Fibroblast of skin of abdomen (primary cell): ENCODE measurements around the gene GCC2.
"Not testable (repeated sequence)": the region's sequence is repeated elsewhere in the genome, so short reads cannot be mapped to it uniquely, and the experiment has no call there.

Experiments used
- DNase-seq: peaks from one replicate; pipeline ENCODE4 v3.0.0-alpha.2; 2013

GCC2 gene

DNA sequence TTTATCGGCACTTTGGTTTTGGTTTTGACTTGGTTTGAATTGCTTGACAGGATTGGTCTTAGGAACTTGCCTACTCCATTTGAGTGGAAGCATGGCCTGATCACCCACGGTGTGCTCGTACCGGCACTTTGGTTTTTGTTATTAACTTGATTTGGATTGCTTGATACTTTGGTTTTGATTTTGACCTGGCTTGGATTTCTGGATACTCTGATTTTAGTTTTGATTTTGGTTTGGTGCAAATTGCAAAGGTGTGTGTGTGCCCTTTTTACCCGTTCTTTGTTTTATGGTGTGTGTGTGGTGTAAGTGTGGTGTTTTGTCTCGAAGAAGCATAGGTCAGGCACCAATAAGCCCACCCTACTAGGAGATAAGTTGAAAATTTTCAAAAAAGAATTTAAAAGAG lies 75.7 kb downstream of the GCC2 start:
- DNase-seq: not testable (repeated sequence)

DNA sequence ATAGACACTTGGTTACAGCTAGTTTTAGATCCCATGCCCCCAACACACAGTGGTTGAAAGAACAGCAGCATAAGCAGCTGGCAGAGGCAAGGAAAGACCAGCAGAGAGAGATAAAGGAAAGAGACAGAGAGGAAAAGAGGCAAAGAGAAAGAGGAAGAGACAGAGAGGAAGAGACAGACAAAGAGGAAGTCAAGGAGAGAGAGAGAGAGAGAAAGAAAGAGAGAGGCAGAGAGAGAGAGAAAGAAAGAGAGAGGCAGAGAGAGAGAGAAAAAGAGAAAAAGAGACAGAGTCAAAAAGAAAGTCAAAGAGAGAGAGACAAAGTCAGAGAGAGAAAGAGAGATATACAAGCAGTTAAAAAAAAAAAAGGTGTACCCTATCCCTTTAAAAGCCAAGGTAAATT lies 76.3 kb downstream of the GCC2 start:
- not testable (repeated sequence) for DNase-seq

DNA sequence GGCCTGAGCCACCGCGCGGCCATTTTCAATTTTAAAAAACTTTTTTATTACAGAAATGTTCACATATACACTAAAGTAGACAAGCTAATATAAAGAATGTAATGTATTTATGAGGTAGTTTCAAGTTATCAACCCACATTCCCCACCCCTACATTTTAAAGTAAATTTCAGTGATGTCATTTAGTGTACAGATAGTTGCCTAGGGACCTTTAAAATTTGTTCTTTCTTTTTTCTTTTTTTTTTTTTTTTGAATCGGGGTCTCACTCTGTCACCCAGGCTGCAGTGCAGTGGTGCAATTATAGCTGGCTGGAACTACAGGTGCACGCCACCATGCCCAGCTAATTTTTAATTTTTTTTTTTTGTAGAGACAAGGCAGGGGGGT lies 82.7 kb downstream of the GCC2 start:
- no peak for DNase-seq

DNA sequence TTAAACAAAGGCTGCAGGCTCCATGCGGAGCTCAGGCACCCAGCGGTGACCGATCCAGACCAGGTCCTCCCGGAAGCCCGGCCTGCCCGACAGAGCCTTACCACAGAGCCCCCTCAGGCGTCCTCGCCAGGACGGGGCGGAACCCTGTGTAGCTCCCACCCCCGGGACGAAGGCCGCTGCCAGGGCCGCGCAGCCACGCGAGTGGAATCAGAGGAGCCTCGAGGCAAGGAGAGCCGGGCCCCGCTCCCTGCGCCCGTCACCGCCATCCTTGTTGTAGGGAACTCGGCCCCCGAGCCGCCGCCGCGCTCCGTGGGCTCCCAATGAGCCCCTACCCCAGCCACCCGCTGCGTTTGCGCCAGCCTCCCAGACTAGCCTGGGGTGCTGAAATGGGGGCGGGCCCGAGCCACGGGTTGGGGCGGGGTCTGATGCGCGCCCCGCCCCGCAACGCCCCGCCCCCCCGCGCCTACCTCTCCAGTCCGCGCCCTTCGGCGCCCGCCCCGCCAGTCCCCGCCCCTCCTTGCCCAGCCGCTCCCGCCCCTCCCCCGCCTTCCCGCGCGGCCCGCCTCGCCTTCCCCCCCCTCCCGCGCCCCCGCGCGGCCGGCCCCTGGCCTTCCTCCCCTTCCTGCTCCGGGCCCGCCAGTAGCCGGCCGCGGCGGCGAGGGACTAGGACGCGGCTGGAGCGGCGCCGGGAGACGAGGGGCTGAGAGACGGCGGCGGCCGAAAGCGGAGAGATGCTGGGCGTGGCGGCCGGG lies 85.0 kb downstream of the GCC2 start, which contains the start of gene LIMS1:
TSS of gene LIMS1 (plus strand) at position 639 of the 752 bp plus-strand sequence. CDS start at position 732, 93 bp downstream.
- DNase-seq: peak; percentile 90

DNA sequence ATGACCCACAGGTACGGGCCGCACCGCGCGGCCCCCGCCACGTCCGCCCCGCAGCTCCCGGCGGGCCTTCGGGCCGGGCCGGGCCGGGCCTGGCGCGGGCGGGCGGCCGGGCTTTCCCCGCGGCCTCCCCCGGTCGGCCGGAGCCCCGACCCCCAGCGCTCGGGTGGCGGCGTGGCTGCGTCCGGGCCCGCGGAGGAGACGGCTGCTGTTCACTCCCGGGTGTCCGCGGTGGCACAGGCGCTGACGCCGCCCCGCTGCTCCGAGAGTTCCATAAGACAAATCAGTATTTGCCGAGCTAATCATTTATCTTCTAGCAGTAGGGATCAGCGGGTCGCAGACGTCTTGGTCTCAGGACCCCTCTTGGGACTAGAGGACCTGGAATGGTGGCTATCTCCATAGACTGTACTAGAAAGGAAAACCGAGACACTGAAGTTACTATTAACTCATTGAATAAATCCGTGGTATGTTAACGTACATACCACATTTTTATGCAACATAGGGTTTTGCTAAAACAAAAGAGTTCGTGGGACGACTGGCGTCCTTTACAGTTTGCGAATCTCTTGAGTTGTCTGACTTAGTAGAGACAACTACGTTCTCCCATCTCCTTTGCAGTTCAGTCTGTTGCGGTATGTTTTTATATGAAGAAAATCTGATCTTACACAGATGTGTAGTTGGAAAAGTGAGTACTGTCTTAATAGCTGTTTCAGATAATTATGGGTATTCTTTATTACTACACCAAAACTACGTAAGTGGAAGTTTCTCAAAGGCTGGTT lies 85.8 kb downstream of the GCC2 start:
- peak; percentile 33 for DNase-seq

DNA sequence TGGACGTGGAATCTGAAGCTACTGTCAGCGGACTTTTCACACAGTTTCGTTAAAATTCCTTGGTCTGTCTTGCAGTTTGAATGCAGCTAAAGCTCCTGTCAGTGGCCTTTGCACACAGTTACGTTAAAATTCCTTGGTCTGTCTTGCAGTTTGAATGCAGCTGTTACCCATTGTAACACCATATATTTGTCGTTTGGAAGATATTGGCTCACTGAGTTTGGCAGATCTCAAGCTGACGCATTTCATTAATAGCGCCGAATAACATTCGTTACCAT lies 86.3 kb downstream of the GCC2 start:
- peak; percentile 36 for DNase-seq

DNA sequence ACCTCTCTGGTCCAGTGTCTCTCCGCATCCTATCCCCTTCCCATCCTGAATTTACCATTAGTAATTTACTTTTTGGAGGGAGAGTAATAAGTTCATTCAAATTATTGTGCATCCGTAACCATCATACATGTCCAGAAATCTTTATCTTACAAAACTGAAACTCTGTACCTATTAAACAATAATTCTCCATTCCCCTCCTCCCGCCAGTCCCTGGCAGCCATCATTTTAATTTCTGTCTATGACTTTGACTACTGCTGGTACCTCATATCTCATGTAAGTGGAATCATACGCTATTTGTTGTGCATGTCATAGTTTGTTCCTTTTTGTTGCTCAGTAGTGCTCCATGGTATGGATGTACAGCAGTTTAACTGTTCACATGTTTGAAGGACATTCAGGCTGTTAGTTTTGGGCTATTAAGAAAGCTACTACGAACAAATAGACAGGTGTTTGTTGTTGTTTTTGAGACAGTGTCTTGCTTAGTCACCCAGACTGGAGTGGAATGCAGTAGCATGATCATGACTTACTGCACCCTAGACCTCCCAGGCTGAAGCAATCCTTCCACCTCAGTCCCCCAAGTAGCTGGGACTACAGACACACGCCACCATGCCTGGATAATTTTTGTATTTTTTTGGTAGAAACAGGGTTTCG lies 87.3 kb downstream of the GCC2 start:
- DNase-seq: peak; percentile 53

DNA sequence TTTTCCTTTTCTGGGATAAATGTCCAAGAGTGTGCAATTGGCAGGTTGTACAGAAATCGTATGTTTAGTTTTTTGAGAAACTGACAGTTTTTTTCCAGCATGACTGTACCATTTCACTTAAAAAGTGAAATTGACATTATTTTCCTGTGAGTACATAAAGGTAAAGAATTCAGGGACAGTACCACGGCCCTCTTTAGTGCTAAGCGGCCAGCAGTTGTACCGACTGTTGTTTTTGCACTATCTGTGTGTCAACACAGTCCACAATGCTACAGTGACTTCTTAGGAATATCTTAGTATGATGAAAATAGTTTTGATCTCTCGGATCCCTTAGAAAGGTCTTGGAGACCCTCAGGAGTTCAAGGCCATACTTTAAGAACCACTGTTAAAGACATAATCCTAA lies 87.9 kb downstream of the GCC2 start:
- no peak for DNase-seq

DNA sequence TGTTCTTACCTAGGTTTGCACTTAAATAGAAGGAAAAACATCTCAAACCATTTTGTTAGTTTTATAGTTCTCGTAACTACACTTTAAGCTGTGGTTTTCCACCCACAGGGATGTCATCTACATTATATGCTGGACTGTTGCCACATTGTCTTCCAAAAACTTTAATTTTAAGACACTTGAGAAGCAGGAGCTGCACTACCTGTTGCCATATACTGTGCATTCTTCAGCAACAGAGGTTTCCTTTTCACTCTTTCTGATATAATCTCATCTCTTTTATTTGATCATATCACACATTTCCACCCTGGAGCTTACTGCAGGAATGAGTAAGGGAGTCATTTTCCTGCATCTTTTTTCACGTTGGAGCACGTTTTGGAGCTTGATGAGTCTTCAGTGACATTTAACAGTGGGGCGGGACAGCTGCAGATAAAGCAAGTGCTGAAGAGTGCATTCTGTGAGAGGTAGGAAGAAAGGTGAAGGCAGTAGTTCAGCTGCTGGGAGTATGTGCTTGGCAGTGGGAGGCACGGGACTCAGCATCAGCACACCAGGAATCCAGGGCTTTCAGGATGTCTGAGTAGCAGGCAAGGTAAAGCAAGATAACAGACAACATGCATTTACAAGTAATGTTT lies 89.1 kb downstream of the GCC2 start:
- no peak for DNase-seq

DNA sequence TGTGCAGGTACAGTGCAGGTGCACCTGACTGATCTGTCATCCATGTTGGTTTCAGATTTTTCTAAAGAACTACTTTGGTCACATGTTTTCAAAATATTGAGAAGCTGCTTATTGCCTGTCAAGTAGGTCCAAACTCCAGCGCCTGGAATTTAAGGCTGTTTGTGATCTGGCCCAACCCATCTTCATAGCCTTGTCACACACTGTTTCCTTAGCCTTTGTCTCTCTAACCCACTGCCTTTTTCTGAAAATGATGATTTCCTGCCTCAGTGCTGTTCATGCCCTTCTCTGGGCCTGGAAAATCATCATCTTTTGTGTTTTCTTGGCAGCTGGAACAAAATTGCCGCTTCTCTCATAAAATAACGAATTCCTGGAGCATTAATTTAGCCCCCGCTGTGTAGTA lies 92.4 kb downstream of the GCC2 start:
- DNase-seq: no peak

DNA sequence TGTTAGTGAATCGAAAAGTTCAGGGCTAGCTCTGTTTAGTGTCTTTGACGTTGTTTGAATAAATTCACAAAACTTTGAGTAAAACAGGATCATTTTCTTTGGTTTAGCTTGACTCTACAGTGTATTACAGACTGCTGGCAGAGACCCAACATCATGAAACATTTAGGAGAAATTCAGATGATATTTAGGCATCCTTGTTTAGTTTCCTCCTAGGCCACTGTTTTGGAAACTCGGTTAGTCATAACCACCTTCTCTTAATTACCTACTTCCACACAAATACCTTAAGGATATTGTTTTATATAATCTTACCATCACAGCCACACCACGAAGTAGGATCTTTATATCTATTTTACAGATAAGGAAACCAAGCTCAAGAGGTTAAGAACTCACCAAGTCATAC lies 93.1 kb downstream of the GCC2 start:
- peak; percentile 69 for DNase-seq

DNA sequence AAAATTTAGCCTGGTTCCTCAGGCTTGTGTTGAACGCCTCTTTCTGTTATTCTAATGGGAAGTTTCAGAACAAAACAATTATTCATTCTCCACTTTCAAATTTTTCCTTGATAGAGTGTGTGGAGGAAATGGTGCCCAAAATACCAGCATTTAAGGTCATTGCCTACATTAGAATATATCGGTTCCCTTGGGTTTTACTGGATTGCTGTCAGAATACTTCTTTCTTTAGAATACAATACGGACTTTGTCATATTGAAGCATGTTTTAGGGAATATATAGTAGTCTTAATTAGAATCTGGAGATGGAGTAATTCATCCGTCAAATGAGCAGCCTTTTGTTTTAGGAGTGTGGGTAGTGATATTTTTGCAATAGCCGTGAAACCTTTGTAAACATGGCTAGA lies 98.6 kb downstream of the GCC2 start:
- DNase-seq: no peak

DNA sequence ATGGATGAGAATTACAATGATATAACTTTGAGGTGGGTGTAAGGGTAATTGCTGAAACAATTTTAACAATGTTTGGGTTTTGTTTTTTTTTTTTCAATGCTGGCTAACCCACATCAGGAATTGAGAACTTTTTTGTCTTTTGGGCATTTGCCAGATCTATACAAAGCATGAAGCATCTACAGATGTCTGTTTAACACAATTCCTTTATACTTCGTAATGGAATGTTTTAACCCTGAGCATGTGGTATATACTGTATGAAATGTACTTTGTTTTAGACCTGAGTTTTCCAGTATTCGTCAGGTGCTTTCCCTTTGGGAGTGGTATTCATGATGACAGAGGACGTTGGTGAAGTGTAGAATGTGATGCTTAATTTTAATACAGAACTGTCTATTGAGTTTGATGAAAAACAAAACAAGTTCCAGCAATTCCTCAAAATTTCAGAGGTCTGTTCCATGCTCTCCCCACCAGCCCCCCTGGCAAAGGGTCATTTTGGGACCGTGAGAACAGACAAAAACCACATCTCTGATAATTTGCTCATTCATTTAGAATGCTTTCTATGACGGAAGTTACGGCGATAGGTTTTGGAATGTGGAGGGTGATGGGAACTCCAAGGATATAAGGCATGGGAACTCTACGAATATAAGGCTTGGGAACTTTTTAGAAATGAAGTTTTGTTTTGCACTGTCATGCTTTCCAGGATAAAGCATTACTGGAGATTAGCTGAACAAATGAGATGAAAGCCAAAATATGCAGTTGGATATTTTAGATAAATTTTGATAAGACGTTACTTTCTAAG lies 99.4 kb downstream of the GCC2 start:
- peak; percentile 86 for DNase-seq

DNA sequence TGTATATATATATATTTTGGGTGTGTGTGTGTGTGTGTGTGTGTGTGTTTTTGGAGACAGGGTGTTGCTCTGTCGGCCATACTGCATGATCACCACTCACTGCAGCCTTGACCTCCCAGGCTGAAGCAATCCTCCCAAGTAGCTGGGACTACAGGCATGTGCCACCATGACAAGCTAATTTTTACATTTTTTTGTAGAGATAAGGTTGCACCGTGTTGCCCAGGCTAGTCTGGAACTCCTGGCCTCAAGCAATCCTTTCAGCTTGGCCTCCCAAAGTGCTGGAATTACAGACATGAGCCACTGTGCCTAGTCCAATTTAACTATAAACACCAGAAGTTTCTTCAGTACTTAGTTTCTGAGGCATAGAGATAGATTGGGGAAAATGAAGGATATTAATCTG lies 103.6 kb downstream of the GCC2 start:
- no peak for DNase-seq

DNA sequence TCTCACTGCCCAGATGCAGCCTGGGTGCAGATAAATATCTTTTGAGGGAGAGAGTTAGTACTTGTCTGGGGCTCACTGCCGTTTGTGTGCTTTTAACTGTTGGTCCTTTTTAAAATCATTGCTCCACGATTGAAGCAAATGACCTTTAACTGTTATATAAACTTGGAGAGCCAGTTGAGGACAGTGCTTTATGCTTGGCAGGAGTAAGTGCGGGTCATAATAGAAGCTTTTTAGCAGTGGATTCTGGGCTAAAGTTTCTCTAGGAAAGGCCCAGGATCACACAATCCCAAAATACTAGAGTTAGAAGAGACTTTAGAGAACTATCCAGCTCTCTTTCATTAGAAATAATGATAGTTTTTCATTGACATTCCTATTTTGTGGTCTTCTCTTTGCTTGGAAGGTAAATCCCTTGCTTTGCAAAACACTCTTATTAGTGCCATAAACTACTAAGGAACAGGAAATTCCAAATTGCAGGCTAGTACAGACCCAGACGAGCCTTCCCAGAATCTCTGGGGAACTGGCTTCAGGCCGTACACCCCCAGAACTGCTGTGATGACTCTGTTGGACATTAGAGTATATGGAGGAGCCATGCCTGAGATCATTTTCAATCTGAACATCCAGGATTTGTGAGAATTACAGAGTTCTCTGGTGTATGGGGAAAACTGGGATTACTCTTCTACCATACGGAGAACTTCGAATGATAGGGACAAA lies 104.4 kb downstream of the GCC2 start:
- no peak for DNase-seq

DNA sequence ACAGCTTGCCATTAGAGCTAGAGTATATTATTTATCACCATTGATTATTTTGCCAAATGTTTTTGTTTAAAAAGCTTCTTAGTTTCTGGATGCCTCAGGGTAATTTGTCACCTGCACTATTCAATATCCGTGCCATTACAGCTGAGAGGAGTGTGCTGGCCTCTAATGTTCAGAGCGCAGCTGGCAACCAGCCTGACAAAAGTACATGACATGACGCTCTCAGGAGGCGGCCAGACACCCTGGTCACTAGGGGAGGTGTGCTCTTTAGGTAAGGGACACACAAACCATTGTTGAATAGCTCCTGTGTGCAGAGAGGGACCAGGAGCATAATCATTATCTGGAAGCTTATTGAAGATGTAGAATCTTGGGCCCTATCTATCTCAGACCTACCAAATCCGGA lies 105.5 kb downstream of the GCC2 start:
- no peak for DNase-seq

DNA sequence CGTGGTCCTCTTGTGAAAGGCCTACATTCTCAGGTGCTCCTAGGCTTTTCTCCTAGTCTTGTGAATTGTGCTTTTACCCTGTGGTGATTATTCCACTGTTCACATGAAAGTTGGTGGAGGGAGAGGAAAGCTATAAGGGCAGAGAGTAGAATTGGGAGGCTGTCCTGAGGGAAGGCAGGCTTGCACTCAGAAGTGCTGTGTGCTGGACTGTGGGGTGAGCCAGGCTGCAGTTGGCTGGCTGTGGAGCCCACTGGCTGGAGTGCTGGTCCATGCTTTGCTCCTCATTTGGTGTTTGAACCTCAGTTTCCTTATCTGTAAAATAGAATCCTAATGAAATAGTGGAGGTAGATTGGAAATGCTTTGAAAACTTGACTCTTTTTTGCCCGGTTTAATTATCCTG lies 106.6 kb downstream of the GCC2 start:
- DNase-seq: no peak

DNA sequence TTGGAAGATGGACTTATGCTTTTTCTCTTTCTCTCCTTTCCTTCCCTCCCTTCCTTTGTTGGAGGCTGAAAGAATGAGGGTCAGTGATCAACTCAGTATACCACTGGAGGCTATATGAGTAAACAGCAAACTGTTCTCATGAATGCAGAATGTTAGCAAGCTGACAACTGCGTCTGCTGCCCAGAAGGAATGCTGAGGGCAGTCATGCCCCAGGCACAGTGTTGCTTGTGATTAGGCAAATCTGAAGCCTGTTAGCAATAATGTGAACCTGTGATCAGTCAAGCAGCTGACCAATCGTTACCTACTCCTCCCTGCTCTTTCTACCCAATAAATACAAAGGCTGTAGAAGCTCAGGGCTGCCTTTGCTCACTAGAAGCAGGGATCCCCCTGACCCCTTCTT lies 107.6 kb downstream of the GCC2 start:
- not testable (repeated sequence) for DNase-seq
